Measurements from ENCODE around the gene RAPGEF1. TPM values are rescaled to one million over a fixed set of nuclear protein-coding genes. Genes with fewer than 3 reads are reported as not detected.

Gene RAPGEF1
- total and polyA plus RNA-seq, 9 of the 15 experiments (the other 6 are each of a cell fraction or from before 2014, with no cell fraction given) = 0.06 to 44.1 (median 19.9) TPM

- no peaks in the 10 kb centered on the region for H3K36me3 ChIP-seq (ENCODE audit: control insufficient read depth, insufficient read depth, low read length)
- no peaks in the 10 kb centered on the region for H3K9me1 ChIP-seq (ENCODE audit: control insufficient read depth, insufficient read depth, low read length)
- no peak overlapping the region for H3K4me2 ChIP-seq (ENCODE audit: insufficient read depth, low read length)
- no peaks in the 10 kb centered on the region for H4K20me1 ChIP-seq (replicated peaks; ENCODE audit: control insufficient read depth, insufficient read depth, low read length)
- 4% methylated on average over 3 of the region's 3 CpGs for WGBS (ENCODE audit: insufficient coverage, low coverage, missing lambda C conversion rate)
- ATAC-seq (no peak), DNase-seq (ENCODE audit: extremely low read depth in 1 of 4, low spot score in 3 of 4) (no peak), FAIRE-seq (no peak)
- H3K9me3 ChIP-seq (replicated peaks; ENCODE audit: control insufficient read depth, insufficient read depth, low read depth, low read length) = no peaks in the 10 kb centered on the region
- H3K4me3 ChIP-seq = no peak overlapping the region
- no peaks in the 10 kb centered on the region for H3K79me2 ChIP-seq (ENCODE audit: control insufficient read depth, insufficient read depth, low read length)
- in situ Hi-C loops (cut with MboI) = no loop called here
- intact Hi-C loops (cut with micrococcal nuclease) = no loop called here
- H3K9ac ChIP-seq (ENCODE audit: insufficient read depth in 1 of 2, low read depth in 2 of 2, low read length in 2 of 2) = no peak overlapping the region
- BruUV-seq (replicated peaks) = no TSS peak
- H3K4me1 ChIP-seq (replicated peaks in 1 of 2; ENCODE audit: control insufficient read depth in 2 of 2, insufficient read depth in 2 of 2, low read length in 2 of 2) = no peaks in the 10 kb centered on the region
- no peak overlapping the region for H3K27ac ChIP-seq (ENCODE audit: extremely low read depth, low read depth, low read length)
- ChIA-PET CTCF (ENCODE audit: low intra/inter-chr PET ratio) (no interaction called here), POLR2A (interaction anchor here (0.6 to 0.7 kb wide), 2 partner anchors 8 to 563 kb away, joined by 3 to 5 read pairs; no protein-coding TSS in a partner anchor)
- H3K27me3 ChIP-seq (ENCODE audit: control insufficient read depth in 2 of 2, insufficient read depth in 2 of 2, low read length in 2 of 2) = no peaks in the 10 kb centered on the region; a peak in 1 of 5 replicates
- no peak overlapping the region for H2AFZ ChIP-seq (ENCODE audit: low read depth, low read length)
- TF ChIP-seq ZNF12 (CRISPR knock-in tag; IDR thresholded peaks at IDR 0.05) (no peak), POLR2A (conservative IDR thresholded peaks at IDR 0.05) (no peak), DMBX1 (CRISPR knock-in tag; IDR thresholded peaks at IDR 0.05; ENCODE audit: borderline replicate concordance) (no peak), CHD7 (IDR thresholded peaks at IDR 0.05; ENCODE audit: low read depth, low read length) (no peak), NBN (IDR thresholded peaks at IDR 0.05; ENCODE audit: low read depth) (no peak), ZBED1 (IDR thresholded peaks at IDR 0.05) (no peak)
- TF ChIP-seq, protein P1, sequence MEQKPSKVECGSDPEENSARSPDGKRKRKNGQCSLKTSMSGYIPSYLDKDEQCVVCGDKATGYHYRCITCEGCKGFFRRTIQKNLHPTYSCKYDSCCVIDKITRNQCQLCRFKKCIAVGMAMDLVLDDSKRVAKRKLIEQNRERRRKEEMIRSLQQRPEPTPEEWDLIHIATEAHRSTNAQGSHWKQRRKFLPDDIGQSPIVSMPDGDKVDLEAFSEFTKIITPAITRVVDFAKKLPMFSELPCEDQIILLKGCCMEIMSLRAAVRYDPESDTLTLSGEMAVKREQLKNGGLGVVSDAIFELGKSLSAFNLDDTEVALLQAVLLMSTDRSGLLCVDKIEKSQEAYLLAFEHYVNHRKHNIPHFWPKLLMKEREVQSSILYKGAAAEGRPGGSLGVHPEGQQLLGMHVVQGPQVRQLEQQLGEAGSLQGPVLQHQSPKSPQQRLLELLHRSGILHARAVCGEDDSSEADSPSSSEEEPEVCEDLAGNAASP (IDR thresholded peaks at IDR 0.05) = no peak
- TF ChIP-seq, protein P2, sequence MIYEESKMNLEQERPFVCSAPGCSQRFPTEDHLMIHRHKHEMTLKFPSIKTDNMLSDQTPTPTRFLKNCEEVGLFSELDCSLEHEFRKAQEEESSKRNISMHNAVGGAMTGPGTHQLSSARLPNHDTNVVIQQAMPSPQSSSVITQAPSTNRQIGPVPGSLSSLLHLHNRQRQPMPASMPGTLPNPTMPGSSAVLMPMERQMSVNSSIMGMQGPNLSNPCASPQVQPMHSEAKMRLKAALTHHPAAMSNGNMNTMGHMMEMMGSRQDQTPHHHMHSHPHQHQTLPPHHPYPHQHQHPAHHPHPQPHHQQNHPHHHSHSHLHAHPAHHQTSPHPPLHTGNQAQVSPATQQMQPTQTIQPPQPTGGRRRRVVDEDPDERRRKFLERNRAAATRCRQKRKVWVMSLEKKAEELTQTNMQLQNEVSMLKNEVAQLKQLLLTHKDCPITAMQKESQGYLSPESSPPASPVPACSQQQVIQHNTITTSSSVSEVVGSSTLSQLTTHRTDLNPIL (CRISPR knock-in tag; IDR thresholded peaks at IDR 0.05) = no peak
- TF ChIP-seq, protein P3, sequence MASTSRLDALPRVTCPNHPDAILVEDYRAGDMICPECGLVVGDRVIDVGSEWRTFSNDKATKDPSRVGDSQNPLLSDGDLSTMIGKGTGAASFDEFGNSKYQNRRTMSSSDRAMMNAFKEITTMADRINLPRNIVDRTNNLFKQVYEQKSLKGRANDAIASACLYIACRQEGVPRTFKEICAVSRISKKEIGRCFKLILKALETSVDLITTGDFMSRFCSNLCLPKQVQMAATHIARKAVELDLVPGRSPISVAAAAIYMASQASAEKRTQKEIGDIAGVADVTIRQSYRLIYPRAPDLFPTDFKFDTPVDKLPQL (IDR thresholded peaks at IDR 0.05; ENCODE audit: extremely low read depth, insufficient read length) = no peak
Measured at GRCh38 chr9:131566158-131566557, 173.7 kb downstream of the RAPGEF1 start.
